ENCODE results near the gene CDC42BPA.

- TF ChIP-seq CTCF (IDR thresholded peaks at IDR 0.05) (no peak), ZFX (IDR thresholded peaks at IDR 0.05; ENCODE audit: borderline replicate concordance) (no peak)
These were observed 360.0 kb downstream of the CDC42BPA start for GRCh38 chr1:226958300-226958699.

Data from 22Rv1 (cell line).